Cardiac muscle cell (in vitro differentiated cells and primary cell): ENCODE results near the gene PDLIM4. TPM values are rescaled to one million over a fixed set of nuclear protein-coding genes. Genes with fewer than 3 reads are reported as not detected.

ENCODE experiments used
- DNase-seq, 2 donors: peaks; one replicate each; pipeline versions ENCODE4 v3.0.0 to v3.0.0-alpha.2; 2010 to 2017; ENCODE audit warnings: low read depth in 1 of 2, low spot score in 1 of 2
- H3K27ac ChIP-seq: fragments of 200-600 bp; sonication (generic); 2 replicates; pipeline ENCODE4 v1.5.1; 2016
- H3K27me3 ChIP-seq: fragments of 200-600 bp; sonication (generic); 2 replicates; pipeline ENCODE4 v1.6.0; 2016; ENCODE audit warnings: control low read depth
- H3K36me3 ChIP-seq: fragments of 200-600 bp; sonication (generic); 2 replicates; pipeline ENCODE4 v1.5.1; 2016; ENCODE audit warnings: control low read depth
- H3K4me1 ChIP-seq: fragments of 200-600 bp; sonication (generic); 2 replicates; pipeline ENCODE4 v1.8.1; 2017; ENCODE audit warnings: low read depth, mild to moderate bottlenecking, mixed run types
- H3K4me3 ChIP-seq: fragments of 200-600 bp; sonication (generic); 2 replicates; pipeline ENCODE4 v1.5.1; 2016; ENCODE audit warnings: mild to moderate bottlenecking
- H3K9me3 ChIP-seq: fragments of 200-600 bp; sonication (generic); 2 replicates; pipeline ENCODE4 v1.5.1; 2017; ENCODE audit warnings: low read depth, mild to moderate bottlenecking, control low read depth
- polyA plus RNA-seq: library from polyadenylated mRNA; unstranded; fragments of >200 nt; fragmentation: Nextera tagmentation; extraction: Ambion mirVana; gene quantifications from 2 replicates; pipeline ENCODE4 v1.2.1, GENCODE V29; 2016
- total RNA-seq: library from RNA; depleted of rRNA; stranded (reverse); fragments of >200 nt; gene quantifications from 2 replicates; pipeline ENCODE4 v1.2.3, GENCODE V29; 2016
- TF ChIP-seq, protein P1 (sequence below): IDR thresholded peaks from 2 replicates; pipeline ENCODE4 v1.5.1; 2012; ENCODE audit warnings: low read depth, mild to moderate bottlenecking, low read length

The PDLIM4 gene
- total and polyA plus RNA-seq, 2 experiments from 2014 or later, result 23.1 to 32.7 TPM

DNA sequence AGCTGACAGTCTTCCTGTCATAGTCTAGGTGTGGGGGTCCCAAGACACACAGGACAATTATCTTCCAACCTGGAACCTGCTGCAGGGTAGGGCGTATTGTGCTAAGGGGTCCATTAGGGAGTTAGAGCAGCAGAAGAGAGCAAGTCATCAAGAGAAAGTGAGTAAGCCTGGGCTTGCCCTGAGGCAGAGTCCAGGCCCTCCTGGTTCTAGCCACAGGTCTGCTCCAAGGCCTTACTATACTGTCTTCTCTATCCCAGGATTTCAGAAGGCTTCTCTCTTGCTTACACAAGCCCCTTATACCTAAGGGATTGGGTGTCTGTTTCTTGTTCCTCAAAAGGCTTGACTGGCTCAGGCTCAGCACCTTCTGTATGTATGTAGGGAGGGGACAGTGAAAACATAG, 37.5 kb upstream of the PDLIM4 start:
- Histone ChIP-seq H3K9me3 (no peaks in the 10 kb centered on the region), H3K27ac (no peak overlapping the region), H3K4me3 (no peak overlapping the region), H3K4me1 (no peaks in the 10 kb centered on the region), H3K27me3 (no peaks in the 10 kb centered on the region), H3K36me3 (no peaks in the 10 kb centered on the region)
- TF ChIP-seq, protein P1, sequence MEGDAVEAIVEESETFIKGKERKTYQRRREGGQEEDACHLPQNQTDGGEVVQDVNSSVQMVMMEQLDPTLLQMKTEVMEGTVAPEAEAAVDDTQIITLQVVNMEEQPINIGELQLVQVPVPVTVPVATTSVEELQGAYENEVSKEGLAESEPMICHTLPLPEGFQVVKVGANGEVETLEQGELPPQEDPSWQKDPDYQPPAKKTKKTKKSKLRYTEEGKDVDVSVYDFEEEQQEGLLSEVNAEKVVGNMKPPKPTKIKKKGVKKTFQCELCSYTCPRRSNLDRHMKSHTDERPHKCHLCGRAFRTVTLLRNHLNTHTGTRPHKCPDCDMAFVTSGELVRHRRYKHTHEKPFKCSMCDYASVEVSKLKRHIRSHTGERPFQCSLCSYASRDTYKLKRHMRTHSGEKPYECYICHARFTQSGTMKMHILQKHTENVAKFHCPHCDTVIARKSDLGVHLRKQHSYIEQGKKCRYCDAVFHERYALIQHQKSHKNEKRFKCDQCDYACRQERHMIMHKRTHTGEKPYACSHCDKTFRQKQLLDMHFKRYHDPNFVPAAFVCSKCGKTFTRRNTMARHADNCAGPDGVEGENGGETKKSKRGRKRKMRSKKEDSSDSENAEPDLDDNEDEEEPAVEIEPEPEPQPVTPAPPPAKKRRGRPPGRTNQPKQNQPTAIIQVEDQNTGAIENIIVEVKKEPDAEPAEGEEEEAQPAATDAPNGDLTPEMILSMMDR, result no peak
- no peak for DNase-seq

DNA sequence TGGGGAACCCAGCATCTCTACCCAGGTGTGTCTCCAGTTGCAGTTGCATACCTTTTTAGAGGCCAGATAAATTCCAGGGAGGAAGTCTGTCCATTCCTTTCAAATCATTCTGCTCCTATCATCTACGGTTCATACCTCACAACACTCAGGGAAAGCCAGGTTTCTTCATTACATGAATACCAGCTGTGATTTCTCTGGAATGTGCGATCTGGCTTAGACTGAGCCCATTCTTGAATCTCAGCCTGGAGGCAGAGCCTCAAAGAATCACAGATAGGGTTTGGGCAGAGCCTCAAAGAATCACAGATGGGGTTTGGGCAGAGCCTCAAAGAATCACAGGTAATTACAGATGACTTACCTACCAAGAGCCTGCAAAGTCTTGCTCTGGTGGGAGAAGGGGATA, 37.0 kb upstream of the PDLIM4 start:
- Histone ChIP-seq H3K4me3 (no peak overlapping the region), H3K4me1 (peaks cover 4% of the 10 kb centered on the region), H3K9me3 (no peaks in the 10 kb centered on the region), H3K27me3 (no peaks in the 10 kb centered on the region), H3K27ac (no peak overlapping the region), H3K36me3 (no peaks in the 10 kb centered on the region)
- TF ChIP-seq, protein P1, result no peak
- DNase-seq, result peak in 1 of 2 donors; percentile 17

DNA sequence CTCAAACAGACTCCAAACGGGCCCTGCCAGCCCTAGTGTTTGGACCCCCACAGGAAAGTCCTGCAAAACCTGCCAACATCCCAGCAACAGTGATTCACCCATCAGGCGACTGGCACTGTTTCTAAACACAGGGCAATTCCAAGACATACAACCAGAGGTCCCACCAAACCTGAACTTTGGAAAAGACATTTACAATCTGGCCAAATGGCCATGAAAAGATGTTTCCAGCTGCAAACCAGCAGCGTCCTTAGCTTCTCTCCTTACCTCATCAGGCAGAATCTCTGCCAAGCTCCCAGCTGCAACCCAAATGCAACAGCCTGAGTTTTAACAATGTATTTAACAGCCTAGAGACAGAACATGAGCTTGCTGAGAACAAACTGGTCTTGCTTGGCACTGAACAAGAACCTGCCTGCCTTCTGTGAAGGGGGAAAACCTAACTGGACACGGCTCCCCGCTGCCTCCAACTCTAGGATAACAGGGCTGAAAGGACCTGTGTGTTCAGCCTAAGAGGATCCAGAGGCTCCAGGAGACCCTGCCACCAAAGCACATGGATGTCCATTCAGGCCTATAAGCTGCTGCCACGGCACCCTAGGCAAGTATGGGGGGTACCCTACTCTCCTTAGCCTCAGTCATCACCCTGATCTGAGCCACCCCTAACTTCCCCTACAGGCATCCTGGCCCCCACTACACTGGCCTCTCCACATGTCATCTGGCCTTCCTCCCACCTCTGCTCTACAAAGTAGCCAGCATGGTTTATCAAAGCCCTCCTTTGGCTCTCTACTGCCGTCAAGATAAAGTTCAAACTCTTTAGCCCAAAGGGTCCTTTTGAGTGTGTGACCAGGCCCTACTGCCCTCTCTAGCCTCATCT, 35.5 kb upstream of the PDLIM4 start:
- Histone ChIP-seq H3K4me1 (peaks cover 9% of the 10 kb centered on the region), H3K9me3 (no peaks in the 10 kb centered on the region), H3K4me3 (no peak overlapping the region), H3K27ac (no peak overlapping the region), H3K27me3 (no peaks in the 10 kb centered on the region), H3K36me3 (no peaks in the 10 kb centered on the region)
- peak in 1 of 2 donors; percentile 81 for DNase-seq
- TF ChIP-seq, protein P1, result no peak

DNA sequence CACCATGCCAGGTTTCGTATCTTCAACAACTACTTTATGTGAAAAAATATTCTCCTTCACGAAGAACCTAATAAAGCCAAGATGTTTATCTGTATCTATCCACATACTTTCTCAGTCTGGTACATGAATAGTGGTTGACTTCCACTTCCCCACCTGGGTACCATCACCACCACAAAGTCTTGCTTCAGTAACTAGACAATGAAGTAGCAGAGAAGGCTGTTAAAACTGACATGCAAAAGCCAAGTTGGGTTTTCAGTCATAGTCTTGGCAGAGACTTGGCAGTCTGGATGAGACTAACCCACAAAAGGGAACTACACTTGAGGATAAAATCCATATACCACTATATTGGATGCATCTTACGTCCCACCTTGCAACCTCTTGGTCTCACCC, 34.9 kb upstream of the PDLIM4 start:
- no peaks in the 10 kb centered on the region for H3K9me3 ChIP-seq
- TF ChIP-seq, protein P1, result no peak
- H3K27ac ChIP-seq, result no peak overlapping the region
- no peak overlapping the region for H3K4me3 ChIP-seq
- no peaks in the 10 kb centered on the region for H3K27me3 ChIP-seq
- DNase-seq, result no peak
- H3K36me3 ChIP-seq, result no peaks in the 10 kb centered on the region
- peaks cover 9% of the 10 kb centered on the region for H3K4me1 ChIP-seq

DNA sequence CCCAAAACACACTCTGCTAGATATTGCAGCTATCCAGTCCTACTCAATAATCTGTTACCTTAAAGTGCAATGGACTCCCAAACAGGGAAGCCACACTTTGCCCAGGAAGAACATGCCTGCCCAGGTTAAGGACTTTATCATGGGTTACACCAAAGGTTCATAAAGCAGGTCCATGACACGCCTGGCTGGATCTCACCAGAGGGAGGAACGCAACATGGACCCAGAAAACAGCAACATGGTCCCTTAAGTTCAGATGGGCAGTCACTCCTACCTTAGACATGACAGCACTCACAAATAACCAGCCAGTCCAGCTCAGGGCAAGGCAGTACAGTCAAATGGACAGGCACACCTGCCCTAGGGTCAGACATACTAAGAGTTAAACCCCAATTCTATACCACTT, 33.6 kb upstream of the PDLIM4 start:
- no peak for DNase-seq
- Histone ChIP-seq H3K4me3 (no peak overlapping the region), H3K27ac (no peak overlapping the region), H3K27me3 (no peaks in the 10 kb centered on the region), H3K9me3 (no peaks in the 10 kb centered on the region), H3K36me3 (no peaks in the 10 kb centered on the region), H3K4me1 (peaks cover 9% of the 10 kb centered on the region)
- TF ChIP-seq, protein P1, result no peak
